ENCODE data around the gene C1QTNF7.

- TF ChIP-seq EZH2 (IDR thresholded peaks at IDR 0.05; ENCODE audit: low read length, unreplicated experiment): no peak
- no peak for TF ChIP-seq CTCF (conservative IDR thresholded peaks at IDR 0.05; ENCODE audit: low read depth, low read length)
Observed at GRCh38 chr4:15493411-15493810, 65.6 kb downstream of the C1QTNF7 start.

Measured in PC-3 (cell line).